MV-4-11 (cell line): Measurements from ENCODE around the gene AASDHPPT.

Experiments used
- DNase-seq: peaks from one replicate; lab custom pipeline; 2025; lab: John Stamatoyannopoulos, UW

AASDHPPT gene

DNA sequence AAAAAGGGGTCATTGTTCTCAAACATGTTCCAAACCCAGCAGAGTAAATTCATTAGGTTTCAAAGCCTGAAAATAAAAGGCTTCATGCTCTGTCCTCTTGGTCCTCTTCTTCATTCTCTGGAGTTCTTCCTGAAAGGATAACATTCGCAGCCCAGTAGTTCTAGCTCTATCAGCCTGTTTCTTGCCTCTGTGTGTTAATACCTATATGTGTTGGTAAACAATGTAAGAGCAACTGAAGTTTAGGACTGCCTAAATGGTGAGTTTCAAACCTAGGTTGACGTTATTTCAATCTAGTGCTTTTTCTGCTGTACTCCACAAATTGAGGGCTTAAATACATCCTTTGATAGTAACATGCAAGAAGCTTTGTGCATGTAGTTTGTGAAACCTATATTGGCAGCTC is 9.4 kb downstream of the AASDHPPT start:
- DNase-seq, result no peak

DNA sequence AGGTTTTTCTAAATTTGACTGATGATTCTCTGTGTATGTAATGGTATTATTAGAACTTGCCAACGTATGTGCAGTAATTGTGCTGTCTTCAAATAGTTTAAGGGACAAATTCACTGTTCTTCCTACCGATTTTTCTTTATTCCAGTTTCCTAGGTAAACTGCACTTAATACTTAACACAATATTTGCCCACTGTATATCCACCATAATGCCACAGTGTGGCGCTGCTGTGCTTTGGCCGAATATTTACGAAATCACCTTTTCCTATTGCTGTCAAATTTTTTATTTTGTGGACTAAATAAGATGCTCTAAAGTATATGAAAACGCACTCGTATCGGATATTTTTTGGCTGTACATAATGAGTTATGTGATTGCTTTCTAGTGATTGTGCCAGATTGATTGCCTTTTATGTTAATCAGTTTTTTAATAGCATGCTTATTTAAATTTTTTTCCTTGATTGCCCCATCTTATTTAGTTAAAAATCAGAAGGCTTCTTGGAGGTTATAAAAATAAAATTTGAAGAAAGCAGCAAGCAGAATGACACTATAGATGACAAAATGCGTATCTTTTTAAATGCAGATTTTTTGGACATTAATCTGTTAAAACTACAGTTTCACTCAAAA is 10.5 kb downstream of the AASDHPPT start:
- DNase-seq, result peak; percentile 28

DNA sequence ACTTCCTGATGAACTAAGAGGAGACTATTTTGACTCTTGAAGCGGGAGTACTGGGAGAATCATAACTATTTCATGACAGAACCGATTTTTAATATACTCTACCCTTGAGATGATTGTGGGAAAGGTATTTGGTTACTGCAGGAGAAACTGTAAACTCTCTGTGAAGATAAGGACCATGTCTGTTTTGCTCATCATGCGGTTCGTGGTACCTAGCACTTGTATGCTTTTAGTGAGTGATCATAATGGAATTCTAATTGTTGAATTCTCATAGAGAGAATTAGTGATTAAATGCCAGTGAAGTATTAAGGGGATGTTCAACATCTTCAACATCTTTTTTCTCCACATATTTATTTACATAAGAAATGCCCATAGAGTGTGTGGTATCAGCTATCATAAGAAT is 11.4 kb downstream of the AASDHPPT start:
- no peak for DNase-seq

DNA sequence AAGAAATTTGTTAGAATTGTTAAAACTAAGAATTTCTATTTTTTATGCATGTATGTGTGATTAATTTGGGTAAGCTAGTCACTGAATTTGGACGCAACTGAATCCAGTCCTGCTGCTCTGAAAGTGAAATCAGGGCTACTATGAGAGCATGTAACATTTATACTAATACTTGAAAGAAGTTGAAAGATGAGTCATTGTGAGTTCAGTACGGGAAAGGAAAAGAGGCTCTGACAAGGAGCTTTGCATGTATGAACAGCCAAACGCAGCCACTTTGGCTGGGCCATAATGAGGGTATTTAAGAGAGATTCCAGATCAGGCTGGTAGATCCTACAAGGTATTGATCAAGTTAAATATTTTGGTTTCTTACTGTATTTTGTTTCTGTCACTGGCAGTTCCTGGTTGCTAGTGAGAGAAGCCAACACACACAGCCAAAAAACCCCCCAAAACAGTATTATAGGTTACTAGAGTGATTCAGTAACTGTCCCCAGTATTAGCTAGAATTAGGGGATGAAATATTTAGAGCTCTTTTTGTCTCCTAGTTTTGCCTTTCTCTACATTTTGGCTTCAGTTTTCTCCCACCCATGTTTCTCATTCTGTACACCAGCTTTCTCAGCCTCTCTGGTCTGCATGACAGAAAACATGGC is 14.1 kb downstream of the AASDHPPT start:
- DNase-seq, result no peak

DNA sequence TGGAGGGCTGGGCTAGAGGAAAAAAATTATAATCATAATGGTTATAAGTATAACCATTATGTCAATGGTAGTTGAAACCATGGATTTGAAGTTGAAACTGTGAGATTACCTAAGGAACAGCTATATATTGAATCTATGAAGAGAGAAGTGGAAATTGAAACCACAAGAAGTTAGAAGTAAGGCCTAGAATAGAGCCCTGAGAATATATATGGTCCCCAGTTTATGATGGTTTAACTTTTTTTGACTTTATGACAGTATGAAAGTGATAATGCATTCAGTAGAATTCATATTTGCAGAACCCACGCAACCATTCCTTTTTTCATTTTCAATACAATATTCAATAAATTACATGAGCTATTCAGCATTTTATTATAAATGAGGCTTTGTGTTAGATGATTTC is 15.0 kb downstream of the AASDHPPT start:
- peak; percentile 1 for DNase-seq

DNA sequence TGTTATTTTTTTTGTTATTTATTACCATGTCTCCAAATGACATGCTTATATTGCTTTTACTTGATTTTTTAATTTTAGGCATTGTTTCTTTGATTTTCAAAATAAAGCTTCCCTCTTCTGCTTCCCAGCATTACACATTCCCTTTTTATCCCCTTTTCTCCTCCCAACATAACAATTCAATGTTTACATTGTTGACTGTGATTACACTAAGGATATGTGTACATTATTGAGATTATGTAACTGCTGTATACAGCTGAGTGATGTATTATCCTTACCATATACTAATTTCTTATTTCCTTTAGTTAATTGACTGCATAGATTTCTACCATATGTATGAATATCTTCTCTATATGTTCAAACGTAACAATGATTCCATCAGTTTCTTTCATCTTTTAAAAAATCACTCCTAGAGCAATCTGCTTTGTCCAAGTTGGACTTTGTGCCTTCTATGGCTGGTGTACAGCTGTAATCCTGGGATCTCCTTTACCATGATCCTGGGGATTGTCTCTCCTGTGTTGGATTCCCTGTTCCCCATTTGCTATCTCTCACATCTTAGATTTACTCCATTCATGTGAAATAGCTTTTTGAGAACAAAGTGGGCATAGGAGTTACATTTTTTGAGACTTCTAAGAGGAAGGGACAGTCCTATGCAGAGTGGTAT is 21.6 kb downstream of the AASDHPPT start:
- no peak for DNase-seq

DNA sequence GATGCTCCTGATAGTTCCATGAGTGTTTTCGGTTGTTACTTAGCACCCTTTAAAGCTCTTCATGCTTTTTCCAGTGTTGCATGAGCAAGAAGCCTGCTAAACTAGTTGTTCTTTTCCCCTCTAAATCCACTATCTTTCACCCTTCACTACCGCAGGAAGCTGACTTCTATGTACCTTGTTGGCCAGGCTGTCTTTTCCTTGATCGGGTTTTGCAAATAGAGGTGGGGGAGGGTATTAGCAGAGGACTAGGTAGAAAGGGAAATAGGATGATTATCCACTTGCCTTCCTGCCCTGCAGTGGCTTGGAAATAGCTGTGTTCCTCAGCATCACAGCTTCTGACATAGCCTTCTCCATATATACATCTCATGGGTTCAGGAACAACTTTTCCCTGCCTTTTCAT is 23.9 kb downstream of the AASDHPPT start:
- no peak for DNase-seq

DNA sequence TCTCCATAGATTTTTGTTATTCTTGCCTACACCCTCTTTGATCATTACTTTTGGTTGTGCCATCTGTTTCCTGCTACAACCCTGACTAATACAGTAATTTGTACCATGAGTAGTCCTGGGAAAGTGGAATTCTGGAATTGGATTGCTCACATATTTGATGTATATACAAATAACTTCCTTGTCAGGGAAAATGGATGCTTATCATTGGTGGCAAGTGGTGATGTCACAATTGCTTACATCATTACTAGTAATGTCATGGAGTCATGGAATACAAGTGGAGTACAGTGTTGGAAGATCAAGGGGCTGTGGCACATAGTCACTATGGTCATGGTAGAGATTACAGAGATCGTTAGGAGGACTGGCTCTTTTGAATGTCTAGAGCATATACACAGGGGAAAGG is 24.4 kb downstream of the AASDHPPT start:
- no peak for DNase-seq

DNA sequence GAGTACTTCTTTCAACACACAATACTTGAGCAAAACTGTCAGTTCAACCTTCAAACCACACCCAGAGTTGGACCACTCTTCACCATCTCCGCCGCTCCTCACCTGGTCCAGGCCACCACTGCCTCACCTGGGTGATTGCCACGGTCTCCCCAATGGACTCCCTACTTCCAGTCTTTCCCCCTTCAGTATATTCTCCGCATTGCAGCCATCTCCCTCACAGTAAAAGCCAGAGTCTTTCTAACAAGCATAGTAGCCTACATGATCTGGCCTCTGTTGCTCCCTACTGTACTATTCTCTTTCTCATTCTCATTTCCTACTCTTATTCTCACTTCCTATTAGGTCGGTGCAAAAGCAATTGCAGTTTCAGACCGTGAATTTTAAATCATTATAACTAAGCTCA is 28.5 kb downstream of the AASDHPPT start:
- DNase-seq, result no peak

DNA sequence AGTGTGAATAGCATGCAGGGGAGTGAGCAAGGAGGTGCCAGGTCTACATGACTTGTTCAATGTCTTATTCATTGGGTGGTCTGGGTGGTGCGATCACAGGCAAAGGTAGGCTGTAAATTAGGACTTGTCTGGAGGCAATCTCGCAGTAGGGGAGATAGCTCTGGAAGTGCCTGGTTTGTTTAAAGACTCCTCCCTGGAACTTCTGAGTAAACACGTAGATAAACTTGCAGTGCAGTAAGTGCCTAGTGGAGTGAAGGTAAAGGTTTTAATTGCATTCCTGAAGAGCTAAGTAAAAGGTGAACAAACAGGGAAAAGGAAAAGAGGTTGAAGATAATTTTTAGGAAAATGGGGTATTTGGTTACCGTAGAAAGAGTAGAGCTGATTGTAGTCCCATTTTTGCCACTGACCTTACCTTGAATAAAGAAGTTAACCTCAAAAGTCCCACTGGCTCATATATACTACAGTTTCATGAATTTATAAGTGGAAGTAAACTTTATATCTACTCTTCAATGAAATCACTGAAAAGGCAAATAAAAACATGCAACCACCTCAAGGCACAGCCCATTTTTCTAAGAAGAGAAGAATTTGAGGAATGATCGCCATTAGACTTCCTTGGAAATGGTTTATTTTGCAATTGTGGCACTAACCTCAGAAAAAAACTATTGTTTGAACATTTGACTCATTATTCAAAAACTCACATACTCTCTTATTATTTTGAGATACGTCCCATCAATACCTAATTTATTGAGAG is 44.3 kb downstream of the AASDHPPT start:
- no peak for DNase-seq

DNA sequence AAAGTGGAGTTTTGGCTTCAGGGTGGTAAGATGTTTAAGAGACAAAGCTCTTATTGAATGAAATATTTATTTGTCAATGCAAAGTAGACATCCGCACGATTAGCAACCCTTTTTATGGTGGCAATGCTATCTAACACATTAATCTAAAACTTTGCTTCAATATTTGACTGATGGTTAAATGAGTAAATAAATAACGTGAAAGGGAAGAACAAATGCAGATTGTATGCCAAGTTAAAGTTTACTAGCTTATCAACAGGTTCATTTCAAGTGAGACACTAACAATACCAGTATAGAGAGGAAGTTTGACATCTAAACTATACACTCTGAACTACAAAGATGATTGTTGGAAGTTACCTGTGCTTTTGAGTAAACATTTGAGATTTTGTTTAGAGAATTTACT is 50.1 kb downstream of the AASDHPPT start:
- DNase-seq, result no peak

DNA sequence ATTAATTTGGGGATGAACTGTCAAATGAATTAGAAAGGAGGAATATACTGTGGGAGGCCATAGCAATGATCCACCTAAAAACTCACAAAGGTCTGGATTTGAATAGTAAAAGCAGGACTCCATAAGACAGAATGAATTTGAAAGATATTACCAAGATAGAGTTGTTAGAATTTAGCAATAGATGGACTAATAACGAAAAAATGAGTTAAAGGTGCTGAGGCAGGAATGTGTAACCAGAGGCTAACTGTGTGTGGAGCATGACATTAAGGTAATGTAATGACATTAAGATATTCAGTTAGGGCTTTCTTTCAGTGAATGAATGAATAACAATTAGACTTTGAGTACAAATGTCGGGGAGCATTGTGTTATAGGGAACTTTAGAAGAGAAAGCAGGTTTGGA is 51.3 kb downstream of the AASDHPPT start:
- DNase-seq, result no peak

DNA sequence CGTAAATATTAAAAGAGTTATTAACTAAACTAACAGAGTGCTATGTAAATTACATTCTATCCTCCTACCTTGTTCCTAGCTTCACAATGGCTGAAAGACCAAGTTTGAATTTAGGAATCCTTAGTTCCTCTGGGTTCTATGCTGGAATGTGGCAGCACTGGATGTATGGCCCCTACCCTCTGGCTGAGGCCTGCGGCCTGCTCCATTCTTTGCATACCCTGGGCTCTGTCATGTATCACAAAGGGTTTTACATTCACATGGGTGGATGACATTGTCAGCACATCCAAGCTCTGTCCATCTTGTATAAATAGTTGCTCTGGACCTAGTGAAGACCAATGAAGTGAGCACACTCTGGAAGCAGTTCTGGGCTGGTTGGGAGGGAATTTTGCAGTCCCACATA is 54.5 kb downstream of the AASDHPPT start:
- no peak for DNase-seq

DNA sequence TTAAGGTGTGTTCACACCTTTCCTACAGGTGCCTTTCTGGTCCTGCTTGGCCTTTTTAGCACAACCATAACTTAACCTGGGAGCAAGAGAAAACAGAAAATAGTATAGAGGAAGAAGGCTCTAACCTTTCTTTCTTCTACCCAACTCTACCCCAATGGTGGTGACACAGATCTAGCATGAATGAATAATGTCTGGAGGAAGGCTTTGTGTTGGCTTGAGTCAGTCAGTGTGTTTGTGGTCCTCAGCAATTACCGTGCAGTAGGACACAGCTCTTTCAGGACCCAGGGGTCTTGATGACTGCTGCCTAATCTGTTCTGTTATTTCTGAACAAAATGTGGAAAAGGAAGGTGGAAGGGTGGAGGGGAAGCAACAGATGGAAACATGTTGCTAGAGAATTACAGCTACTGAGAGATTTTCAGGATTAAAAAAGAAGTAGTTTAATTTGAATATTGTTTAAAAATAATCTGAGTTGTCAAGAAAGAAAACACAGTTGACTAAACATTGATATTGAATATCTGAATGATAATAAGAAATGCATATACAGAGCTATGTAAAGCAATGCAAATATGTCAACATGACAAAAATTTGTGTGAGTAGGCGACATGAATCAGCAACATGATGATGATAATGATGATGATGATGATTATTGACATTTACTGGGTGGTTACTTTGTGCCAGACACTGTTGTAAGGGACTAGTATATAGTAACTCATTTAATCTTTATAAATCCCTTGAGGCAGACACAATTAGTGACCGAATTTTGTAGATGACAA is 55.3 kb downstream of the AASDHPPT start:
- DNase-seq, result no peak

DNA sequence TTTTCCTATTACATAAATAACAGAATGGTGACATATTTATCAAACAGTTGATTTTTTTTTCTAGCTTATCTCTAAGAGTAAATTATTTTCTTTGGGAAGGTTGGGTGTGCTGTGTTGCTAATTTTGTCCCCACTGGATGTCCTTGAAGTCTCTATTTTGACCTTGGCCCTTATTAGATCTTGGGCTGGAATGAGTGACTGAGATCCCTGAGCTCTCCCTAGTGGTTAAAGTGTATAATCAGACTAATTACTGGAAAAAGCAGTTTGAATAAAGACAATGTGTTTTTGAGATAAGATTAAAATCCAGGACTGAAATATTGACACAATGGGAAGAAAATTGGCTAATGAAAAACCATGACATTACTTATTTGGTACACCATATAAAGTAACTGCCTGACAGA is 56.1 kb downstream of the AASDHPPT start:
- no peak for DNase-seq

DNA sequence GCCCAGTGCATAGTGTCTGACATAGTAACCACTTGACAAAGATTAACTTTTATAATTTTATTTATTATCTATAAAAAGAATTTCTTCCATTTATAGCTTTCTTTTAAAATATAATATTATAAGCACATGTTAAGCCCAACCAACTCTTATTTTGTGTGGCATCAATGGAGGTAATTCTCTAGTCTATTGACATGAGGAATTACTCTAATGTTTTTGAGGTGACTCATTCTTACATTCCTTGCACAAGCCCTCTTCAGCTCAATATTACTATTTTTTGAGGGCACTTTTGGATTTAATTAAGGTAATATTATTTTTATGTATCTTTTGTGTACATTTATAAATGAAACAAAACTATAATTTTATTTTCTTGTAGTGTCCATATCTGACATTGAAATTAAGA is 59.6 kb downstream of the AASDHPPT start:
- DNase-seq, result no peak

DNA sequence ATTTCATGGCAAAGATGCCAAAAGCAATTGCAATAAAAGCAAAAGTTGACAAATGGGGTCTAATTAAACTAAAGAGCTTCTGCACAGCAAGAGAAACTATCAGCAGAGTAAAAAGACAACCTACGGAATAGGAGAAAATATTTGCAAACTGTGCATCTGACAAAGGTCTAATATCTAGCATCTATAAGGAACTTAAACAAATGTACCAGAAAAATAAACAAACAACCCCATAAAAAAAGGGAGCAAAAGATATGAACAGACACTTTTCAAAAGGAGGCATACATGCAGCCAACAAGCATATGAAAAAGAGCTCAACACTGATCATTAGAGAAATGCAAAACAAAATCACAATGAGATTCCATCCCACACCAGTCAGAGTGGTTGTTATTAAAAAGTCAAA is 60.3 kb downstream of the AASDHPPT start:
- no peak for DNase-seq
